Glutamatergic neuron (in vitro differentiated cells): ENCODE measurements around the gene CTNNA2. TPM values are rescaled to one million over a fixed set of nuclear protein-coding genes. Genes with fewer than 3 reads are reported as not detected.

Experiments used
- DNase-seq: peaks from one replicate; pipeline ENCODE4 v3.0.0; 2022
- H3K27ac Mint-ChIP-seq: one replicate; pipeline ENCODE4 v1.8.0; 2020; ENCODE audit warnings: mild to moderate bottlenecking, mixed read lengths, inconsistent platforms; ENCODE audit not compliant: unreplicated experiment
- H3K27me3 Mint-ChIP-seq: one replicate; pipeline ENCODE4 v1.8.0; 2020; ENCODE audit warnings: mild to moderate bottlenecking, moderate library complexity, mixed read lengths, inconsistent platforms; ENCODE audit not compliant: unreplicated experiment
- H3K36me3 Mint-ChIP-seq: one replicate; pipeline ENCODE4 v1.8.0; 2020; ENCODE audit warnings: mild to moderate bottlenecking, mixed read lengths, inconsistent platforms; ENCODE audit not compliant: unreplicated experiment
- H3K4me1 Mint-ChIP-seq: one replicate; pipeline ENCODE4 v1.8.0; 2020; ENCODE audit warnings: mild to moderate bottlenecking, low read depth, mixed read lengths, inconsistent platforms; ENCODE audit not compliant: unreplicated experiment
- H3K4me3 Mint-ChIP-seq: one replicate; pipeline ENCODE4 v1.8.0; 2020; ENCODE audit warnings: mild to moderate bottlenecking, mixed read lengths, inconsistent platforms; ENCODE audit not compliant: unreplicated experiment
- H3K9me3 Mint-ChIP-seq: one replicate; pipeline ENCODE4 v1.8.0; 2020; ENCODE audit warnings: mild to moderate bottlenecking, moderate library complexity, mixed read lengths, inconsistent platforms; ENCODE audit not compliant: unreplicated experiment
- CTCF ChIP-seq: fragments of 200-600 bp; sonication (generic); IDR thresholded peaks from one replicate; pipeline ENCODE4 v1.5.0; 2021; ENCODE audit not compliant: partially characterized antibody, unreplicated experiment
- long read RNA-seq: library from polyadenylated mRNA; unstranded; transcript quantifications from one replicate; pipeline ENCODE4 v2.0.0, GENCODE V29; 2020; ENCODE audit not compliant: unreplicated experiment
- total RNA-seq: library from RNA; stranded (reverse); fragmentation: NEBNext Ultra II Directional; extraction: Animal tissue kit (Norgen Biotek cat#: 25700); gene quantifications from one replicate; pipeline ENCODE4 v1.2.1, GENCODE V29; 2021; ENCODE audit not compliant: unreplicated experiment

CTNNA2 gene
- total RNA-seq: 76.2 TPM
- long read RNA-seq, partial matches to known transcripts: 0 of 5 reads
- long read RNA-seq, other reads (novel, unspliced or antisense): 5 of 5 reads

DNA sequence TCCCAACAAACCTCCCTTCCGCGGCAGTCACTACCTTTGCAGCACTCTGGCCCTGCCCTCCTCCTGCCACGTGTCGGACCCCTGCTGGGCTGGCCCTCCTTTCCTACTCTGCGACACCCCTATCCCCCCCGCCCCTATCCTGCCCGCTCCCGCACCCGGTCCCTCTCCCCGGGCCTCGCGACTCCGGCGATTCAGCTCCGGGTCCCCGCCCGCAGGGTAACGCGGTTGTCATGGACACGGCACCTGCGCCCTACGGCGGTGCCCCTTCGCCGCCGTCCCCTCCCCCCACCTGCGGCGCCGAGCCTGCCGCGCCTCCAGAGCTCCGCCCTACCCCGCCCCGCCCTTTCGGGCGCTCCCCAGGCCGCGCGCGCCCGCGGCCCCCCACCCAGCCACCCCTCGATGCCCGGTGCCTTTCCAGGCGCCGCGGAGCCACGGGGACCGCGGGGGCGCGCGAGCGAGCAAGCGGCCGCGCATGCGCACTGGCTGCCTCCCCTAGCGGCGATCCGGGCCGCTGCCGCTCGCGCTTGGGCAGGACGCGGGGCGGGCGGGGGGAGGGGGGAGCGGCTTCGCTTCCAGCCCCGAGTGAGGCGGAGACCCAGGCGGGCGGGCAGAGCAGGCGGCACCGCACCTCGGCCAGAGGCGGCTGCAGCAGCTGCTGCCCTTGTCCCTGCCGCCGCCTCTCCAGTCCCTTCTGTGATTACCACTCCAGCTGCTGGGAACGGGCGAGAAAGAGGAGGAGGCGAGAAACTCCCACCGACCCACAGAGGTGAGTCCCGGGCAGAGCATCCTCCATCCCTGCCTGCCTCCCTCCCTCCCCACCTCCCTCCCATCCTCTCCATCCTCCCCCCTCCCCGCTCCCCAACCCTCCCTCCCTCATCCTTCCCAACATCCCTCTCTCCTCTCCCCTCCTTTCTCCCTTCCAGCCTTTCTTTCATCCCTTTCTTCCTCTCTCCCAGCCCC is at the start of gene CTNNA2:
Gene CTNNA2, plus strand, starts transcription at position 610 of the 960 bp plus-strand sequence.
- Mint-ChIP-seq H3K36me3 (no peaks in the 10 kb centered on the region), H3K4me1 (peaks cover 13% of the 10 kb centered on the region), H3K27ac (peak within 1 kb of the TSS; percentile 86), H3K4me3 (peak within 1 kb of the TSS; percentile 92), H3K27me3 (peaks cover 7% of the 10 kb centered on the region), H3K9me3 (peaks cover 9% of the 10 kb centered on the region)
- peak; percentile 68 for TF ChIP-seq CTCF
- DNase-seq: peak; percentile 93

DNA sequence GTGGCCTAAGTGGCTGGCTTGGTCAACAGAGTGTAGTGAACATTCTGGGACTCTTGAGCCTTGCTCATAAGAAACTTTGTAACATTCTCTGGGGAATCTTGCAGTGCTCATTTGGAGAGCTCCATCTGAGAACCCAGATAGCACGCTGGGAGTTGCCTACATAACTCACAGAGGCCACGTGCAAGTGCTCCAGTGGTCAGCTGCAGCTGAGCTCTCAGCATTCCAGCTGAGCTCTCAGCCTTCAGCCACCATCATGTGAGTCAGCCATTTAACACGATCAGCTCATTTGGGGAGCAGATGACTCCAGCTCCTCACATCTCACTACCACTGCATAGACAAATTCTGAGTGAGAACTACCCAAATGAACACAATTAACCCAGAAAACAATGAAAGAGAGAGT is 25.5 kb upstream of the CTNNA2 start:
- H3K36me3 Mint-ChIP-seq: no peaks in the 10 kb centered on the region
- H3K27me3 Mint-ChIP-seq: no peaks in the 10 kb centered on the region
- no peaks in the 10 kb centered on the region for H3K4me1 Mint-ChIP-seq
- H3K9me3 Mint-ChIP-seq: no peaks in the 10 kb centered on the region
- no peak overlapping the region for H3K4me3 Mint-ChIP-seq
- no peak overlapping the region for H3K27ac Mint-ChIP-seq
- no peak for DNase-seq
- TF ChIP-seq CTCF: no peak

DNA sequence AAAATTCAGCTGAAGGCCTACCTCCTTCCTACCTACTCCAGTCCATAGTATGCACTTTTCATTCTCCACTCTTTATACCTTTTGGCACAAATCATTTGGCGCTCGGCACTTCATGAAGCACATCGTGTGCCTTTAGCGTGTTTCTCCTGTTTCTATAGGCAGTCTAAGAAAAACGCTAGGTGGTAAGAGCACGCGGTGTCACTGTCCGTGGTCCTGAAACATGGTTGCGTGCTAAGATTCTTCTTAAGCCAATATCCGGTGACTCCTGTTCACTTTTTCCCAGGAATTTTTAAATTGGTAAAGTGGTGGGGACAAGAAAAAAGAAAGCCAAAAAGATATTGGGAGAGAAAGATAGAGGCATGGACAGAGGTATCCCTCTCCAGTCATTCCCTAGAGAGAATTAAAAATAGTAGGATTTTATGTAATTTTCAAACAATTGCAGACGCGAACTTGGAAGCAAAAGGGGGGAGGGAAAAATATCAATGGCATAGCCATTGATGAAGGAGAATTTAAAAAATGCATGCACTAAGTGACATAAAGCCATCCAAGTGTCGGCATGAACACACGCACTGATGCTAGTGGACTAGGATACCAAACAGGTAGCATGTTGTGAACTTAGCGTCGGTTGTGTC is 1.4 kb upstream of the CTNNA2 start:
- H3K4me1 Mint-ChIP-seq: peaks cover 11% of the 10 kb centered on the region
- H3K4me3 Mint-ChIP-seq: peak overlapping the region; percentile 92
- TF ChIP-seq CTCF: no peak
- H3K9me3 Mint-ChIP-seq: peaks cover 9% of the 10 kb centered on the region
- no peak overlapping the region for H3K27ac Mint-ChIP-seq
- H3K36me3 Mint-ChIP-seq: no peaks in the 10 kb centered on the region
- peaks cover 7% of the 10 kb centered on the region for H3K27me3 Mint-ChIP-seq
- no peak for DNase-seq

DNA sequence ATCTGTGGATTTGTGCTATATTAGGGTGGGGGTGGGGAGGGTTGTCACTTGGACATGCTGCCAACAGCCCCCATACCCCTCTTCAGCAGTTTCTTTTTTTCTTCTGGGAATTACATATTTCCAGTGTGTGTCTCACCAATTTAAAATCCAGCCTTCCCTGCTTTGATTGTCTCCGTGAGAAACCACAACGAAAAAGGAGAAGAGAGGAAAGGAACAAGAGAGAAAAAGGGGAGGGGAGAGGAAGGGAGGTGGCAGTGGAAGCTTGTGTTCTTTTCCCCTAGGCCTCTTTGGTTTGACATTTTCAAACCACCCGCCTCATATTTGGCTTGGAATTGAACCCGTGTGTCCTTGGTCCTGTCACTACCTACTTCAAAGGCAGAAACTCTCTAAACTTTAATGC is 860 bp downstream of the CTNNA2 start:
- Mint-ChIP-seq H3K9me3 (peaks cover 9% of the 10 kb centered on the region), H3K36me3 (no peaks in the 10 kb centered on the region), H3K27ac (peak overlapping the region; percentile 86), H3K4me1 (peaks cover 13% of the 10 kb centered on the region), H3K4me3 (peak overlapping the region; percentile 91), H3K27me3 (peaks cover 7% of the 10 kb centered on the region)
- TF ChIP-seq CTCF: no peak
- no peak for DNase-seq
